C4-2B (cell line): ENCODE data around the gene HOXD12.

Source experiments
- ZFX ChIP-seq: fragments of 450-650 bp; IDR thresholded peaks from 2 replicates; pipeline ENCODE4 v1.6.1; 2017
- TF ChIP-seq, protein P1 (sequence below): fragments of 450-650 bp; conservative IDR thresholded peaks from 2 replicates; pipeline ENCODE4 v1.5.1; 2017; ENCODE audit warnings: mild to moderate bottlenecking

DNA sequence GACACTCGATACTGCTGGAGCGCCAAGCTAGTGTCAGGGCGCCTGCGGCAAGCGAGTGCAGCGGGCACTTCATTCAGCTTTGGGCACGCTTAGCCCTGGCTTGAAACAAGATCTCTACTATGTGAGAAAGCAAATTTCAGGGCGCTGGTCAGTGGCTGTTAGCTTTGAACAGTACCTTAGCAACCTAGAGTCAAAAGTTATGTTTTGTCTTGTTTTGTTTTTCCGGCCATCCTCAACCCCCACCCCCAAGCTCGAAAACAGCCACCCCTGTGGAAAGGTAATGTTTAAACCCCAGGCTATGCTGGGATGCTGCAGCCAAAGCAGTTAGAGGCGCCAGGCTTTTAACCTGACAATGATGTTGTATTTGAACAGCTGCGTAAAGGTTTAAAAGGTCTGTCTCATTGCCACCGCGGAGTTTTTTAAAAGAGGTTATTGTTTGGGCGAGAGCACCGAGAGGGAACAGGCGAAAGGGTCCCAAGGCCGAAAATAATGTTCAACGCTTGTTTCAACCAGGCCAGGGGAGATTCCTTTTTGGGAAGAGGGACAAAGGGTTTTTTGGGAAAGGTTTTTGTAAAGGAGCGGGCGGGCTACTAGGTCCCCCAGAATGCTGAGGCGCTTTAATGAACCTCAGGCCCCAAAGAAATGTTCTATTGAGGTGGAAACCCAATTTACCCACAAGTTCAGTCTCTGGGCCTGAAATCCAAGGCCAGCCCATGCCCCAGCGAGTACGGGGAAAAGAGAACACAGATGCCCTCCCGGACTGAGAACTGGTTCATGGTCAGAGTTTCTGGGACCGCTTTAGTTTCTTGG lies 14.7 kb downstream of the HOXD12 start:
- TF ChIP-seq, protein P1, sequence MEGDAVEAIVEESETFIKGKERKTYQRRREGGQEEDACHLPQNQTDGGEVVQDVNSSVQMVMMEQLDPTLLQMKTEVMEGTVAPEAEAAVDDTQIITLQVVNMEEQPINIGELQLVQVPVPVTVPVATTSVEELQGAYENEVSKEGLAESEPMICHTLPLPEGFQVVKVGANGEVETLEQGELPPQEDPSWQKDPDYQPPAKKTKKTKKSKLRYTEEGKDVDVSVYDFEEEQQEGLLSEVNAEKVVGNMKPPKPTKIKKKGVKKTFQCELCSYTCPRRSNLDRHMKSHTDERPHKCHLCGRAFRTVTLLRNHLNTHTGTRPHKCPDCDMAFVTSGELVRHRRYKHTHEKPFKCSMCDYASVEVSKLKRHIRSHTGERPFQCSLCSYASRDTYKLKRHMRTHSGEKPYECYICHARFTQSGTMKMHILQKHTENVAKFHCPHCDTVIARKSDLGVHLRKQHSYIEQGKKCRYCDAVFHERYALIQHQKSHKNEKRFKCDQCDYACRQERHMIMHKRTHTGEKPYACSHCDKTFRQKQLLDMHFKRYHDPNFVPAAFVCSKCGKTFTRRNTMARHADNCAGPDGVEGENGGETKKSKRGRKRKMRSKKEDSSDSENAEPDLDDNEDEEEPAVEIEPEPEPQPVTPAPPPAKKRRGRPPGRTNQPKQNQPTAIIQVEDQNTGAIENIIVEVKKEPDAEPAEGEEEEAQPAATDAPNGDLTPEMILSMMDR: no peak
- no peak for TF ChIP-seq ZFX
